H1 (cell line): ENCODE results near the gene TEX9. TPM values are rescaled to one million over a fixed set of nuclear protein-coding genes. Genes with fewer than 3 reads are reported as not detected.

Experiments used
- CTCF ChIA-PET: fragments of 300-600 bp; sonication (Branson Sonifier 250); formaldehyde crosslinking; loops from one replicate; lab custom pipeline; 2021; ENCODE audit not compliant: partially characterized antibody; lab: Charles Lee
- POLR2A ChIA-PET: fragments of 300-600 bp; sonication (Branson Sonifier 250); formaldehyde crosslinking; loops from one replicate; lab custom pipeline; 2021; ENCODE audit warnings: inconsistent platforms; ENCODE audit not compliant: partially characterized antibody; lab: Charles Lee
- DNase-seq, 2 experiments: peaks; one replicate each; pipeline versions ENCODE4 v3.0.0 to v3.0.0-alpha.2; 2010 to 2022; ENCODE audit warnings: low spot score in 2 of 2, low read depth in 1 of 2, mixed read lengths in 1 of 2
- FAIRE-seq: peaks from 2 replicates; lab custom pipeline; 2011; peaks lifted over from hg19 to GRCh38; lab: Jason Lieb, UNC
- H2AFZ ChIP-seq: 2 replicates; pipeline ENCODE4 v1.8.1; 2012; ENCODE audit warnings: low read length, inconsistent platforms
- H2AK5ac ChIP-seq: 2 replicates; pipeline ENCODE4 v1.6.1; 2013; ENCODE audit warnings: low read depth, low read length
- H2BK120ac ChIP-seq: replicated peaks from 2 replicates; pipeline ENCODE3; 2013; ENCODE audit warnings: low read depth, low read length, inconsistent platforms
- H2BK12ac ChIP-seq: 2 replicates; pipeline ENCODE4 v1.6.1; 2013; ENCODE audit warnings: low read depth, low read length
- H2BK15ac ChIP-seq: 2 replicates; pipeline ENCODE4 v1.6.1; 2013; ENCODE audit warnings: low read length
- H2BK20ac ChIP-seq: 2 replicates; pipeline ENCODE4 v1.6.1; 2013; ENCODE audit warnings: low read length
- H2BK5ac ChIP-seq: 2 replicates; pipeline ENCODE4 v1.6.1; 2013; ENCODE audit warnings: low read depth, low read length
- H3K14ac ChIP-seq: 2 replicates; pipeline ENCODE4 v1.6.1; 2013; ENCODE audit warnings: inconsistent platforms; ENCODE audit not compliant: insufficient read length
- H3K18ac ChIP-seq: 2 replicates; pipeline ENCODE4 v1.6.1; 2013; ENCODE audit warnings: low read length; ENCODE audit errors: extremely low read depth
- H3K23ac ChIP-seq: 2 replicates; pipeline ENCODE4 v1.6.1; 2013; ENCODE audit warnings: inconsistent platforms; ENCODE audit not compliant: insufficient read length
- H3K23me2 ChIP-seq: 2 replicates; pipeline ENCODE4 v1.6.1; 2013; ENCODE audit warnings: low read depth, low read length
- H3K27ac ChIP-seq: 2 replicates; pipeline ENCODE4 v1.6.1; 2011; ENCODE audit warnings: low read depth, low read length, inconsistent platforms
- H3K27me3 ChIP-seq, 4 experiments: replicated peaks in 1 of 4; 1 replicate in 1 of 4; 2 replicates in 3 of 4; pipeline versions ENCODE4 v1.6.1 to v1.8.1; 2011 to 2013; ENCODE audit warnings: low read length in 3 of 4, mild to moderate bottlenecking in 3 of 4, inconsistent platforms in 2 of 4, mixed read lengths in 2 of 4, moderate library complexity in 1 of 4; ENCODE audit not compliant: control insufficient read depth in 3 of 4, insufficient read depth in 3 of 4; ENCODE audit errors: extremely low read depth in 1 of 4
- H3K36me3 ChIP-seq, 4 experiments: 2 replicates each; pipeline versions ENCODE4 v1.6.1 to v1.8.1; 2011 to 2013; ENCODE audit warnings: mild to moderate bottlenecking in 4 of 4, low read length in 3 of 4, moderate library complexity in 2 of 4, control low read depth in 1 of 4, inconsistent platforms in 1 of 4; ENCODE audit not compliant: insufficient read depth in 4 of 4, control insufficient read depth in 2 of 4
- H3K4ac ChIP-seq: replicated peaks from 2 replicates; pipeline ENCODE3; 2013; ENCODE audit warnings: low read length, low read depth, mixed read lengths, inconsistent platforms; ENCODE audit not compliant: insufficient read length
- H3K4me1 ChIP-seq, 4 experiments: replicated peaks in 1 of 4; 1 replicate in 1 of 4; 2 replicates in 3 of 4; pipeline versions ENCODE4 v1.6.1 to v1.8.1; 2011 to 2013; ENCODE audit warnings: low read length in 3 of 4, inconsistent platforms in 2 of 4, mixed read lengths in 1 of 4; ENCODE audit not compliant: insufficient read depth in 4 of 4, control insufficient read depth in 3 of 4
- H3K4me2 ChIP-seq, 2 experiments: 2 replicates each; pipeline versions ENCODE4 v1.6.1 to v1.8.1; 2011 to 2013; ENCODE audit warnings: low read depth in 2 of 2, low read length in 2 of 2, control low read depth in 1 of 2, inconsistent platforms in 1 of 2, mild to moderate bottlenecking in 1 of 2; ENCODE audit not compliant: insufficient read depth in 1 of 2
- H3K4me3 ChIP-seq, 4 experiments: fragments of 200-600, 300-600 bp in 1 of 4; sonication (generic), shearing (Covaris generic), sonication (Bioruptor Twin) in 1 of 4; 2 replicates each; pipeline versions ENCODE4 v1.5.1 to v1.8.1; 2011 to 2016; ENCODE audit warnings: low read length in 4 of 4, low read depth in 3 of 4, control low read depth in 2 of 4, inconsistent platforms in 2 of 4, mild to moderate bottlenecking in 2 of 4, mixed read lengths in 1 of 4, moderate library complexity in 1 of 4; ENCODE audit not compliant: insufficient read depth in 2 of 4; ENCODE audit errors: extremely low read depth in 1 of 4
- H3K56ac ChIP-seq: replicated peaks from 2 replicates; pipeline ENCODE3; 2013; ENCODE audit warnings: low read depth, mild to moderate bottlenecking, mixed read lengths, low read length, inconsistent platforms; ENCODE audit not compliant: insufficient read length
- H3K79me1 ChIP-seq: 2 replicates; pipeline ENCODE4 v1.6.1; 2013; ENCODE audit warnings: low read depth, low read length, control low read depth
- H3K79me2 ChIP-seq, 2 experiments: 2 replicates each; pipeline versions ENCODE4 v1.6.1 to v1.8.1; 2012 to 2013; ENCODE audit warnings: low read length in 2 of 2, mild to moderate bottlenecking in 2 of 2, inconsistent platforms in 1 of 2; ENCODE audit not compliant: insufficient read depth in 2 of 2, control insufficient read depth in 1 of 2
- H3K9ac ChIP-seq, 4 experiments: replicated peaks in 1 of 4; 1 replicate in 1 of 4; 2 replicates in 3 of 4; pipeline versions ENCODE4 v1.6.1 to v1.8.1; 2011 to 2013; ENCODE audit warnings: low read depth in 3 of 4, low read length in 3 of 4, control low read depth in 2 of 4, mild to moderate bottlenecking in 2 of 4, moderate library complexity in 2 of 4, inconsistent platforms in 1 of 4; ENCODE audit errors: extremely low read depth in 1 of 4
- H3K9me3 ChIP-seq, 2 experiments: 2 replicates each; pipeline versions ENCODE4 v1.6.1 to v1.8.1; 2012 to 2013; ENCODE audit warnings: mild to moderate bottlenecking in 2 of 2, moderate library complexity in 2 of 2, control low read depth in 1 of 2, inconsistent platforms in 1 of 2, low read depth in 1 of 2, low read length in 1 of 2, mixed read lengths in 1 of 2; ENCODE audit not compliant: insufficient read depth in 2 of 2
- H4K20me1 ChIP-seq, 2 experiments: replicated peaks in 1 of 2; 2 replicates each; pipeline versions ENCODE3 to v1.8.1; 2011 to 2013; ENCODE audit warnings: inconsistent platforms in 2 of 2, low read length in 2 of 2, mild to moderate bottlenecking in 1 of 2; ENCODE audit not compliant: insufficient read depth in 2 of 2, control insufficient read depth in 1 of 2
- H4K5ac ChIP-seq: 2 replicates; pipeline ENCODE4 v1.6.1; 2013; ENCODE audit warnings: low read length, low read depth, mixed read lengths, inconsistent platforms; ENCODE audit not compliant: insufficient read length
- H4K8ac ChIP-seq: 2 replicates; pipeline ENCODE4 v1.8.0; 2013; ENCODE audit warnings: mild to moderate bottlenecking, moderate library complexity, low read length, inconsistent platforms; ENCODE audit not compliant: insufficient read depth; ENCODE audit errors: extremely low read depth
- H4K91ac ChIP-seq: replicated peaks from 2 replicates; pipeline ENCODE3; 2013; ENCODE audit warnings: low read length, mixed read lengths, inconsistent platforms; ENCODE audit not compliant: insufficient read length
- CHD1 ChIP-seq: IDR thresholded peaks from 2 replicates; pipeline ENCODE4 v1.6.1; 2012; ENCODE audit warnings: low read depth, low read length, improper control_type of control experiment
- CTBP2 ChIP-seq: IDR thresholded peaks from 2 replicates; pipeline ENCODE4 v1.7.0; 2011; ENCODE audit warnings: borderline replicate concordance, mild to moderate bottlenecking, moderate library complexity, mixed read lengths, low read length; ENCODE audit not compliant: insufficient read depth, insufficient read length
- GABPA ChIP-seq: IDR thresholded peaks from 2 replicates; pipeline ENCODE4 v1.6.1; 2011; ENCODE audit warnings: mild to moderate bottlenecking, low read length, moderate library complexity, borderline replicate concordance; ENCODE audit not compliant: insufficient read depth
- HDAC2 ChIP-seq, 2 experiments: fragments of 300-600 bp in 1 of 2; sonication (generic) in 1 of 2; IDR thresholded peaks; 2 replicates each; pipeline ENCODE4 v1.6.1; 2011 to 2012; ENCODE audit warnings: low read depth in 2 of 2, low read length in 2 of 2, mild to moderate bottlenecking in 2 of 2, moderate library complexity in 2 of 2, borderline replicate concordance in 1 of 2, inconsistent platforms in 1 of 2
- JUN ChIP-seq: IDR thresholded peaks from 2 replicates; pipeline ENCODE4 v1.6.1; 2011; ENCODE audit warnings: low read depth, mild to moderate bottlenecking, improper control_type of control experiment, low read length
- NRF1 ChIP-seq: IDR thresholded peaks from 2 replicates; pipeline ENCODE4 v1.6.1; 2011; ENCODE audit warnings: mild to moderate bottlenecking, low read depth, low read length, improper control_type of control experiment
- POLR2A ChIP-seq, 2 experiments: IDR thresholded peaks; 1 replicate in 1 of 2; 2 replicates in 1 of 2; pipeline ENCODE4 v1.6.1; 2011; ENCODE audit warnings: low read depth in 2 of 2, low read length in 2 of 2, mild to moderate bottlenecking in 2 of 2; ENCODE audit errors: control extremely low read depth in 1 of 2
- RXRA ChIP-seq: IDR thresholded peaks from 2 replicates; pipeline ENCODE4 v1.6.1; 2011; ENCODE audit warnings: low read depth, mild to moderate bottlenecking, low read length, moderate library complexity; ENCODE audit not compliant: insufficient read depth
- SIRT6 ChIP-seq: IDR thresholded peaks from one replicate; pipeline ENCODE4 v1.7.1; 2012; ENCODE audit warnings: low read length, inconsistent platforms
- SP1 ChIP-seq: IDR thresholded peaks from 2 replicates; pipeline ENCODE4 v1.6.1; 2011; ENCODE audit warnings: low read depth, low read length
- SRF ChIP-seq: IDR thresholded peaks from 2 replicates; pipeline ENCODE4 v1.6.1; 2011; ENCODE audit warnings: mild to moderate bottlenecking, low read depth, low read length, moderate library complexity
- USF2 ChIP-seq: IDR thresholded peaks from 2 replicates; pipeline ENCODE4 v1.6.1; 2011; ENCODE audit warnings: low read length, improper control_type of control experiment
- WGBS, 2 experiments: shearing (Covaris generic) in 1 of 2; methylation state at CpG; one replicate each; pipeline versions ENCODE4 v1.1.6 to v1.1.7; 2013 to 2015; ENCODE audit warnings: low lambda C conversion rate in 2 of 2, mixed read lengths in 2 of 2, inconsistent platforms in 1 of 2, low coverage in 1 of 2, missing lambda C conversion rate in 1 of 2; ENCODE audit not compliant: insufficient replicate concordance in 2 of 2, insufficient coverage in 1 of 2, insufficient read length in 1 of 2; ENCODE audit errors: extremely low coverage in 1 of 2, missing lambda C conversion rate in 1 of 2; 5-methylcytosine and 5-hydroxymethylcytosine counted together
- polyA plus RNA-seq, 7 experiments: library from polyadenylated mRNA; depleted of rRNA in 3 of 7; stranded (reverse) in 5 of 7; unstranded in 2 of 7; fragments of >200 nt in 5 of 7; fragments of 200-250 nt in 2 of 7; gene quantifications; 1 replicate in 5 of 7; 2 replicates in 1 of 7; 4 replicates in 1 of 7; pipeline versions ENCODE4 v1.2.1 to v1.2.3, GENCODE V29; 2011 to 2013; ENCODE audit warnings: missing spikeins in 2 of 7, mixed read lengths in 2 of 7
- total RNA-seq: library from RNA; stranded (reverse); fragmentation: NEBNext Ultra II Directional; extraction: Animal tissue kit (Norgen Biotek cat#: 25700); gene quantifications from 2 replicates; pipeline ENCODE4 v1.2.1, GENCODE V29; 2021

Gene TEX9
- total and polyA plus RNA-seq, 2 of the 8 experiments (the other 6 are each of a cell fraction or from before 2014, with no cell fraction given): 3.4 to 12.3 TPM

GRCh38 chr15:56454836-56455235 lies 89.6 kb downstream of the TEX9 start:
- no peak overlapping the region for H2AK5ac ChIP-seq
- no peak overlapping the region for H3K9ac ChIP-seq
- no peak overlapping the region for H2AFZ ChIP-seq
- H2BK20ac ChIP-seq: no peak overlapping the region
- no peak overlapping the region for H3K4me3 ChIP-seq
- no peaks in the 10 kb centered on the region for H3K23me2 ChIP-seq
- H4K91ac ChIP-seq: no peak overlapping the region
- H2BK15ac ChIP-seq: no peak overlapping the region
- WGBS, 2 experiments: 88% methylated on average over 1 of the region's 1 CpG; no CpG with 5 or more reads in 1 of the 2 experiments
- no peak overlapping the region for H3K14ac ChIP-seq
- ChIA-PET POLR2A (no interaction called here), CTCF (no interaction called here)
- no peak overlapping the region for H2BK12ac ChIP-seq
- no peak overlapping the region for H3K4ac ChIP-seq
- H3K27ac ChIP-seq: no peak overlapping the region
- no peaks in the 10 kb centered on the region for H3K79me1 ChIP-seq
- H4K5ac ChIP-seq: no peak overlapping the region
- no peak overlapping the region for H2BK120ac ChIP-seq
- no peaks in the 10 kb centered on the region for H3K9me3 ChIP-seq
- no peak overlapping the region for H3K23ac ChIP-seq
- no peaks in the 10 kb centered on the region for H3K27me3 ChIP-seq
- no peak overlapping the region for H3K56ac ChIP-seq
- H3K36me3 ChIP-seq: no peaks in the 10 kb centered on the region; a peak in 1 of 8 replicates
- no peaks in the 10 kb centered on the region for H4K20me1 ChIP-seq
- no peak overlapping the region for H3K18ac ChIP-seq
- no peak overlapping the region for H3K4me2 ChIP-seq
- H3K79me2 ChIP-seq: no peaks in the 10 kb centered on the region
- TF ChIP-seq CTBP2 (no peak), HDAC2 (IDR thresholded peaks at IDR 0.05; ENCODE audit: borderline replicate concordance in 1 of 2, low read depth in 2 of 2, low read length in 2 of 2) (no peak), USF2 (no peak), CHD1 (no peak), JUN (no peak), SP1 (no peak), GABPA (no peak), SIRT6 (no peak), SRF (no peak), RXRA (no peak), NRF1 (no peak), POLR2A (IDR thresholded peaks at IDR 0.05; ENCODE audit: control extremely low read depth in 1 of 2, low read depth in 2 of 2, low read length in 2 of 2) (no peak)
- no peak overlapping the region for H2BK5ac ChIP-seq
- no peak for DNase-seq
- no peak for FAIRE-seq
- no peak overlapping the region for H4K8ac ChIP-seq
- H3K4me1 ChIP-seq: no peaks in the 10 kb centered on the region
